Caco-2 (cell line): ENCODE measurements around the gene RIIAD1. TPM values are rescaled to one million over a fixed set of nuclear protein-coding genes. Genes with fewer than 3 reads are reported as not detected.
"Not testable (repeated sequence)": the region's sequence is repeated elsewhere in the genome, so short reads cannot be mapped to it uniquely, and the experiment has no call there.

ENCODE experiments used
- BruUV-seq: library from RNA; stranded (reverse); fragments of 400-500 nt; replicated peaks from 2 replicates; lab custom pipeline; 2021; lab: Mats Ljungman, UMichigan
- CTCF ChIA-PET: fragments of 300-600 bp; sonication (Branson Sonifier 250); formaldehyde crosslinking; loops from one replicate; lab custom pipeline; 2022; ENCODE audit warnings: antibody characterized with exemption; lab: Charles Lee
- POLR2A ChIA-PET: fragments of 300-600 bp; sonication (Branson Sonifier 250); formaldehyde crosslinking; loops from one replicate; lab custom pipeline; 2022; ENCODE audit warnings: antibody characterized with exemption; lab: Charles Lee
- DNase-seq, 2 experiments: peaks; one replicate each; pipeline versions ENCODE4 v3.0.0 to v3.0.0-alpha.2; 2020 to 2022
- H3K27me3 ChIP-seq: replicated peaks from 2 replicates; pipeline ENCODE4 v1.6.0; 2011; ENCODE audit warnings: low read length; ENCODE audit not compliant: control insufficient read depth, insufficient read depth
- H3K36me3 ChIP-seq: 2 replicates; pipeline ENCODE4 v1.5.1; 2011; ENCODE audit warnings: low read length; ENCODE audit not compliant: control insufficient read depth, insufficient read depth
- H3K4me1 ChIP-seq: fragments of 250-450 bp; sonication (Bioruptor Pico); 2 replicates; pipeline ENCODE4 v1.5.1; 2020; ENCODE audit warnings: mild to moderate bottlenecking
- H3K4me3 ChIP-seq: 2 replicates; pipeline ENCODE4 v1.5.1; 2011; ENCODE audit warnings: low read depth, mild to moderate bottlenecking, control low read depth, low read length
- H3K9me3 ChIP-seq: fragments of 250-450 bp; sonication (Bioruptor Pico); 2 replicates; pipeline ENCODE4 v1.5.1; 2020; ENCODE audit warnings: mild to moderate bottlenecking, moderate library complexity
- H3K27ac Mint-ChIP-seq: one replicate; pipeline ENCODE4 v1.8.0; 2022; ENCODE audit warnings: mixed read lengths; ENCODE audit not compliant: unreplicated experiment
- H3K27me3 Mint-ChIP-seq: one replicate; pipeline ENCODE4 v1.8.0; 2022; ENCODE audit warnings: mixed read lengths; ENCODE audit not compliant: insufficient read depth, unreplicated experiment
- H3K36me3 Mint-ChIP-seq: one replicate; pipeline ENCODE4 v1.8.0; 2022; ENCODE audit warnings: mild to moderate bottlenecking, mixed read lengths; ENCODE audit not compliant: insufficient read depth, unreplicated experiment
- H3K4me1 Mint-ChIP-seq: one replicate; pipeline ENCODE4 v1.8.0; 2022; ENCODE audit warnings: low read depth, mixed read lengths; ENCODE audit not compliant: unreplicated experiment
- H3K4me3 Mint-ChIP-seq: one replicate; pipeline ENCODE4 v1.8.0; 2022; ENCODE audit warnings: mild to moderate bottlenecking, moderate library complexity, mixed read lengths; ENCODE audit not compliant: unreplicated experiment
- H3K9me3 Mint-ChIP-seq: one replicate; pipeline ENCODE4 v1.8.0; 2022; ENCODE audit warnings: mixed read lengths; ENCODE audit not compliant: unreplicated experiment
- intact Hi-C: fragments of 100-400 bp; cut with micrococcal nuclease; formaldehyde crosslinking; loops from one replicate; pipeline ENCODE4 v1.10.0; 2022; ENCODE audit not compliant: unreplicated experiment
- total RNA-seq: library from RNA; stranded (reverse); gene quantifications from 2 replicates; pipeline ENCODE4 v1.2.3, GENCODE V29; 2022
- TF ChIP-seq, protein P1 (sequence below), 2 experiments: fragments of 200-600 bp in 1 of 2; IDR thresholded peaks; 1 replicate in 1 of 2; 2 replicates in 1 of 2; pipeline versions ENCODE4 v1.5.1 to v1.8.0; 2011 to 2022; ENCODE audit warnings: antibody characterized with exemption in 1 of 2, control low read depth in 1 of 2, inconsistent platforms in 1 of 2, low read depth in 1 of 2, low read length in 1 of 2, mild to moderate bottlenecking in 1 of 2, moderate library complexity in 1 of 2; ENCODE audit not compliant: insufficient read depth in 1 of 2, severe bottlenecking in 1 of 2, unreplicated experiment in 1 of 2

Gene RIIAD1
- total RNA-seq, 1 experiment from 2014 or later = 1.0 TPM

- BruUV-seq = no TSS peak
- Mint-ChIP-seq H3K4me3 (no peak overlapping the region), H3K9me3 (no peaks in the 10 kb centered on the region), H3K27ac (no peak overlapping the region), H3K36me3 (no peaks in the 10 kb centered on the region), H3K4me1 (peaks cover 10% of the 10 kb centered on the region), H3K27me3 (no peaks in the 10 kb centered on the region)
- Histone ChIP-seq H3K4me3 (no peak overlapping the region), H3K36me3 (no peaks in the 10 kb centered on the region), H3K27me3 (no peaks in the 10 kb centered on the region), H3K4me1 (peaks cover 2% of the 10 kb centered on the region; the same call in 1 of the 2 replicates), H3K9me3 (no peaks in the 10 kb centered on the region)
- DNase-seq = no peak
- ChIA-PET POLR2A (no interaction called here), CTCF (no interaction called here)
- intact Hi-C loops = no loop called here
- TF ChIP-seq, protein P1, sequence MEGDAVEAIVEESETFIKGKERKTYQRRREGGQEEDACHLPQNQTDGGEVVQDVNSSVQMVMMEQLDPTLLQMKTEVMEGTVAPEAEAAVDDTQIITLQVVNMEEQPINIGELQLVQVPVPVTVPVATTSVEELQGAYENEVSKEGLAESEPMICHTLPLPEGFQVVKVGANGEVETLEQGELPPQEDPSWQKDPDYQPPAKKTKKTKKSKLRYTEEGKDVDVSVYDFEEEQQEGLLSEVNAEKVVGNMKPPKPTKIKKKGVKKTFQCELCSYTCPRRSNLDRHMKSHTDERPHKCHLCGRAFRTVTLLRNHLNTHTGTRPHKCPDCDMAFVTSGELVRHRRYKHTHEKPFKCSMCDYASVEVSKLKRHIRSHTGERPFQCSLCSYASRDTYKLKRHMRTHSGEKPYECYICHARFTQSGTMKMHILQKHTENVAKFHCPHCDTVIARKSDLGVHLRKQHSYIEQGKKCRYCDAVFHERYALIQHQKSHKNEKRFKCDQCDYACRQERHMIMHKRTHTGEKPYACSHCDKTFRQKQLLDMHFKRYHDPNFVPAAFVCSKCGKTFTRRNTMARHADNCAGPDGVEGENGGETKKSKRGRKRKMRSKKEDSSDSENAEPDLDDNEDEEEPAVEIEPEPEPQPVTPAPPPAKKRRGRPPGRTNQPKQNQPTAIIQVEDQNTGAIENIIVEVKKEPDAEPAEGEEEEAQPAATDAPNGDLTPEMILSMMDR (IDR thresholded peaks at IDR 0.05; ENCODE audit: insufficient read depth in 1 of 2, low read depth in 1 of 2, low read length in 1 of 2, severe bottlenecking in 1 of 2, unreplicated experiment in 1 of 2) = no peak
Measured at GRCh38 chr1:151729157-151729965, 8.0 kb downstream of the RIIAD1 start.

- H3K27ac Mint-ChIP-seq = no peak overlapping the region
Measured at GRCh38 chr1:151729966-151730291, 8.6 kb downstream of the RIIAD1 start.

DNA sequence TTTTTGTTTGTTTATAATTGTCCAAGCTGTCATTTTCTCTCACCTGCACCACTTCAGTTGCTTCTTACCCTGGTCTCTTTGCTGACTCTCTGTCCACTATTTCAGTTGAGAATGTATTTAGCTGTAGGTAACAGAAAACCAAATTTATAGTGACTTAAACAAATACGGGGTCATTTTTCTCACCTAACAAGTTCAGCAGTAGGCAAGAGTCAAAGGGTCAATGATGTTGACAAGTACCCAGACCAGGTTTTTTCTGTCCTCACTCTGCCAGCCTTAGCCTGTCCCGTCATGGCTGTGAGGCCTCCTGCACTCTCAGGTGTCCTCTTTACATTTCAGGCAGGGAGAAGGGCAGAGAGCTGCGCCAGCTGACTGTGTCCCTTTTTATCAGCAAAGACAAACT lies 11.8 kb downstream of the RIIAD1 start:
- Histone ChIP-seq H3K4me1 (no peaks in the 10 kb centered on the region), H3K36me3 (no peaks in the 10 kb centered on the region), H3K4me3 (no peak overlapping the region), H3K27me3 (no peaks in the 10 kb centered on the region), H3K9me3 (peaks cover 16% of the 10 kb centered on the region)
- Mint-ChIP-seq H3K27ac (no peak overlapping the region), H3K9me3 (peaks cover 11% of the 10 kb centered on the region), H3K36me3 (no peaks in the 10 kb centered on the region), H3K4me1 (peaks cover 17% of the 10 kb centered on the region), H3K4me3 (no peak overlapping the region), H3K27me3 (no peaks in the 10 kb centered on the region)
- TF ChIP-seq, protein P1 (IDR thresholded peaks at IDR 0.05; ENCODE audit: insufficient read depth in 1 of 2, low read depth in 1 of 2, low read length in 1 of 2, severe bottlenecking in 1 of 2, unreplicated experiment in 1 of 2) = no peak
- ChIA-PET POLR2A (no interaction called here), CTCF (interaction anchor here (0.9 kb wide), 1 partner anchor 104 kb away, joined by 3 read pairs; no protein-coding TSS in a partner anchor)
- intact Hi-C loops = no loop called here
- DNase-seq = no peak
- no TSS peak for BruUV-seq

More at GRCh38 chr1:151729966-151730291, 8.6 kb downstream of the RIIAD1 start:
- DNase-seq = no peak
- no TSS peak for BruUV-seq
- no peak overlapping the region for H3K4me3 Mint-ChIP-seq
- TF ChIP-seq, protein P1 (IDR thresholded peaks at IDR 0.05; ENCODE audit: insufficient read depth in 1 of 2, low read depth in 1 of 2, low read length in 1 of 2, severe bottlenecking in 1 of 2, unreplicated experiment in 1 of 2) = no peak
- H3K4me1 Mint-ChIP-seq = peaks cover 14% of the 10 kb centered on the region
- POLR2A ChIA-PET = no interaction called here
- H3K27me3 Mint-ChIP-seq = no peaks in the 10 kb centered on the region
- H3K36me3 ChIP-seq = no peaks in the 10 kb centered on the region
- H3K27me3 ChIP-seq = no peaks in the 10 kb centered on the region
- no peaks in the 10 kb centered on the region for H3K9me3 ChIP-seq
- CTCF ChIA-PET = no interaction called here
- H3K9me3 Mint-ChIP-seq = no peaks in the 10 kb centered on the region
- intact Hi-C loops = no loop called here
- H3K4me3 ChIP-seq = no peak overlapping the region
- no peaks in the 10 kb centered on the region for H3K4me1 ChIP-seq
- no peaks in the 10 kb centered on the region for H3K36me3 Mint-ChIP-seq

DNA sequence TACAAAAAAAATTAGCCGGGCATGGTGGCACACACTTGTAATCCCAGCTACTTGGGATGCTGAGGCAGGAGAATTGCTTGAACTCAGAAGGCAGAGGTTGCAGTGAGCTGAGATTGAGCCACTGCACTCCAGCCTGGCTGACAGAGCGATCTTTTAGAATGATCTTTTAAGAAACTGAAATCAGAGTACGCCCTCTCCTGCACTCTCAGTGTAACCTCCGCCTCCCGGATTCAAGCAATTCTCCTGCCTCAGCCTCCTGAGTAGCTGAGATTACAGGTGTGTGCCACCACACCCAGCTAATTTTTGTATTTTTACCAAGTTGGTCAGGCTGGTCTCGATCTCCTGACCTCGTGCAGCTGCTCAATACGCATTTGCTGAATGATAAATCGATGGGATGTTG lies 12.7 kb downstream of the RIIAD1 start:
- peaks cover 17% of the 10 kb centered on the region for H3K4me1 Mint-ChIP-seq
- POLR2A ChIA-PET, H3K36me3 Mint-ChIP-seq: not testable (repeated sequence)

More for the DNA sequence above, 12.7 kb downstream of the RIIAD1 start:
- H3K27ac Mint-ChIP-seq, H3K4me1 ChIP-seq, DNase-seq, H3K4me3 ChIP-seq, H3K36me3 ChIP-seq, H3K4me3 Mint-ChIP-seq, BruUV-seq, H3K27me3 Mint-ChIP-seq, H3K27me3 ChIP-seq: not testable (repeated sequence)
- CTCF ChIA-PET = interaction anchor here (0.6 to 1.6 kb wide), 3 partner anchors 18 to 102 kb away, joined by 3 to 14 read pairs (median 10); no protein-coding TSS in a partner anchor
- intact Hi-C loops = loop anchor here (2.0 kb wide), 1 partner anchor 103 kb away; no protein-coding TSS in a partner anchor
- H3K9me3 Mint-ChIP-seq = peaks cover 11% of the 10 kb centered on the region
- peaks cover 17% of the 10 kb centered on the region for H3K9me3 ChIP-seq
